Ascending aorta (tissue), 2 donors: ENCODE data around the gene PSMD5. TPM values are rescaled to one million over a fixed set of nuclear protein-coding genes. Genes with fewer than 3 reads are reported as not detected.

ENCODE experiments used
- DNase-seq, 2 donors: peaks; one replicate each; pipeline ENCODE4 v3.0.0-alpha.2; 2019; ENCODE audit warnings: low spot score in 2 of 2
- H3K27ac ChIP-seq, 2 donors: fragments of 200-600 bp; sonication (generic); one replicate each; pipeline ENCODE4 v1.5.1; 2016 to 2017; ENCODE audit warnings: mild to moderate bottlenecking in 1 of 2
- H3K27me3 ChIP-seq: fragments of 200-600 bp; sonication (generic); one replicate; pipeline ENCODE4 v1.5.1; 2017
- H3K36me3 ChIP-seq, 2 donors: fragments of 200-600 bp; sonication (generic); one replicate each; pipeline ENCODE4 v1.5.1; 2016
- H3K4me1 ChIP-seq, 2 donors: fragments of 200-600 bp; sonication (generic); one replicate each; pipeline ENCODE4 v1.5.1; 2016 to 2017; ENCODE audit warnings: mild to moderate bottlenecking in 1 of 2
- H3K4me3 ChIP-seq, 2 donors: fragments of 200-600 bp; sonication (generic); one replicate each; pipeline ENCODE4 v1.5.1; 2016 to 2017; ENCODE audit warnings: mild to moderate bottlenecking in 1 of 2
- H3K9me3 ChIP-seq, 2 donors: fragments of 200-600 bp; sonication (generic); one replicate each; pipeline ENCODE4 v1.5.1; 2016
- intact Hi-C: fragments of 100-400 bp; cut with DNase I; formaldehyde crosslinking; loops from one replicate; pipeline ENCODE4 v1.15.1; 2023
- total RNA-seq: library from RNA; depleted of rRNA; stranded (reverse); fragments of >200 nt; gene quantifications from one replicate; pipeline ENCODE4 v1.1.0, GENCODE V29; 2016
- TF ChIP-seq, protein P1 (sequence below), 3 experiments: fragments of 200-600 bp in 2 of 3; fragments of 450-650 bp in 1 of 3; sonication (generic) in 2 of 3; IDR thresholded peaks; one replicate each; pipeline ENCODE4 v1.5.1; 2016 to 2019; ENCODE audit warnings: antibody characterized with exemption in 3 of 3, mild to moderate bottlenecking in 1 of 3, moderate library complexity in 1 of 3

The PSMD5 gene
- total RNA-seq, 1 donor from 2014 or later: 18.2 TPM

DNA sequence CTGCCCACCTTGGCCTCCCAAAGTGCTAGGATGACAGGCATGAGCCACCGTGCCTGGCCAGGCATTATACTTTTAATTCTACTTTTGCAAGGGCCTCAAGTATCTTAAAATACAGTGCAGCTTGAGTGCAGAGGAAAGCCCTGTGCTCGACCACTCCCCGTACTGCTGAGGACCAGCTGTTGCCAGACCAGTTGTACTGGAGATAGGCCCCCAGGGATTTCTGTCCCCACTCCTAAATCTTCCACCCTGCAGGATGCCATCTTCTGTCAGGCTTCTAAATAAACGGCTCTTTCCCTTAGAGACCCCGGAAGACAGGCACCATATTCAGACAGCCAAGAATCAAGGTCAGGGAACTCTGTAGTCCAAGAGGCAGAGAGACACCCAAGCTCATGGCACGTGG lies 16.6 kb upstream of the PSMD5 start:
- intact Hi-C loops: no loop called here
- Histone ChIP-seq H3K9me3 (no peaks in the 10 kb centered on the region), H3K27me3 (no peaks in the 10 kb centered on the region), H3K4me3 (no peak overlapping the region), H3K27ac (no peak overlapping the region), H3K36me3 (peaks cover 56 to 76% of the 10 kb centered on the region in 2 donors), H3K4me1 (no peaks in the 10 kb centered on the region)
- no peak for DNase-seq
- TF ChIP-seq, protein P1, sequence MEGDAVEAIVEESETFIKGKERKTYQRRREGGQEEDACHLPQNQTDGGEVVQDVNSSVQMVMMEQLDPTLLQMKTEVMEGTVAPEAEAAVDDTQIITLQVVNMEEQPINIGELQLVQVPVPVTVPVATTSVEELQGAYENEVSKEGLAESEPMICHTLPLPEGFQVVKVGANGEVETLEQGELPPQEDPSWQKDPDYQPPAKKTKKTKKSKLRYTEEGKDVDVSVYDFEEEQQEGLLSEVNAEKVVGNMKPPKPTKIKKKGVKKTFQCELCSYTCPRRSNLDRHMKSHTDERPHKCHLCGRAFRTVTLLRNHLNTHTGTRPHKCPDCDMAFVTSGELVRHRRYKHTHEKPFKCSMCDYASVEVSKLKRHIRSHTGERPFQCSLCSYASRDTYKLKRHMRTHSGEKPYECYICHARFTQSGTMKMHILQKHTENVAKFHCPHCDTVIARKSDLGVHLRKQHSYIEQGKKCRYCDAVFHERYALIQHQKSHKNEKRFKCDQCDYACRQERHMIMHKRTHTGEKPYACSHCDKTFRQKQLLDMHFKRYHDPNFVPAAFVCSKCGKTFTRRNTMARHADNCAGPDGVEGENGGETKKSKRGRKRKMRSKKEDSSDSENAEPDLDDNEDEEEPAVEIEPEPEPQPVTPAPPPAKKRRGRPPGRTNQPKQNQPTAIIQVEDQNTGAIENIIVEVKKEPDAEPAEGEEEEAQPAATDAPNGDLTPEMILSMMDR (IDR thresholded peaks at IDR 0.05): no peak

DNA sequence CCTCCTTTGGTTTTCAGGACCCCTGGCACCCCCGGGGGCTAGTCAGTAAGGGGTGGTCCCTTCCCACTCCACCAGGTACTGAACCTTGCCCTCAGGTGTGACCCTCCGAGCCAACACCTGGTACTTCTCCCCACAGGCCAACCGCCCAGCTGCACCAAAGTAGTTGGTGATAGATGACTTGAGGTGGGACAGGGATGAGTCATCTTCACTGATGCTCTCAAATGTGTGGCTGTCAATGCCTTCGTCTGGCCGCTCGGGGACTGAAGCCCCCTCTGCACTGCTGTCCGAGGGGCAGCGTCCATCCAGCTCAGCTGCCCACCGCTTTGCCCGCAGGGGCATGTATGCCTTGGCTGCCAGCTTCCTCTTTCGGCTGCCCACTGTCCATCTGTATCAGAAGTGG lies 15.2 kb upstream of the PSMD5 start:
- intact Hi-C loops: no loop called here
- H3K36me3 ChIP-seq: peaks cover 51 to 66% of the 10 kb centered on the region in 2 donors

DNA sequence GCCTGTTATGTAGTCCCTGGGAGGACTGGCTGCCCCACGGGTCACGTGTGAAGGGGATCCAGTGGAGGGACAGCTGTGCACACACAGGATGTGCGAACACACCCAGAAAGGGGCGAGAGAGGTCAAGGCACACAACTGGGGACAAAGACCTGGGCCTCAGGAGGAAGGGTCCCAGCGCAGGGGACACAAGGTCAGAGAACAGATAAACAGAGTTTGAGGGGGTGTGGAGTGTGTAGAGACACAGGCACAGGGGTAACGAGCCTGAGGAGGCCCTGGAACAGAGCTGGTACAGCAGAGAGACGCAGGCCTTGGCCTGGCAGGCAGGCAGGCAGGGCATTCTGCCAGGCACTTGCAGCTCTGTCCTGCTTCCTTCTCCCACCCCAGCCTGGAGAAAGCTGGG lies 14.8 kb upstream of the PSMD5 start:
- intact Hi-C loops: no loop called here
- DNase-seq: no peak
- TF ChIP-seq, protein P1 (IDR thresholded peaks at IDR 0.05): no peak
- H3K36me3 ChIP-seq: peaks cover 46 to 62% of the 10 kb centered on the region in 2 donors
- no peaks in the 10 kb centered on the region for H3K9me3 ChIP-seq
- H3K4me1 ChIP-seq: no peaks in the 10 kb centered on the region
- no peak overlapping the region for H3K4me3 ChIP-seq
- no peaks in the 10 kb centered on the region for H3K27me3 ChIP-seq
- H3K27ac ChIP-seq: peak overlapping the region; percentile 23 to 35

More for the DNA sequence above, 15.2 kb upstream of the PSMD5 start:
- Histone ChIP-seq H3K9me3 (no peaks in the 10 kb centered on the region), H3K4me3 (no peak overlapping the region), H3K27me3 (no peaks in the 10 kb centered on the region), H3K4me1 (no peaks in the 10 kb centered on the region), H3K27ac (peak overlapping the region in 1 of 2 donors; percentile 35)
- TF ChIP-seq, protein P1 (IDR thresholded peaks at IDR 0.05): no peak
- no peak for DNase-seq

DNA sequence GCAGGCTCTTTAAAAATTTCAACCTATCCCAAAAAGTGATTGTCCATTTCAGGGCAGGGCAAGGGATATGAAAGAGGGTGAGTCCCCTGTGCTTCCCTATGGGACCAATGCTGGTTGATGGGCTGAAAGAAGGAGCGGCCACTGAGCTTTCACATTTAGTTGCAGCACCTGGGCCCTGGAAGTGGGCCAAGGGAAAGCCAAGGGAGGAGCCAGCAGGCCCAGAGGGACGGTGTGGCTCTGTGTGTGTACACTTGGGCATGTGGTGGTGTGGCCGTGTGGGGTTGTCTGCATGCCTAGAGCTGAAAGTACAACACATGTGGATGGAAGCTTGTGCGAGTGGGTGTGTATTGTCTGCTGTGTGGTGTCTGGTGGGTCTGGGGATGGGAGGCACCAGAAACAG lies 14.0 kb upstream of the PSMD5 start:
- peak overlapping the region; percentile 23 to 35 for H3K27ac ChIP-seq
- peaks cover 39 to 56% of the 10 kb centered on the region in 2 donors for H3K36me3 ChIP-seq
- intact Hi-C loops: no loop called here
- TF ChIP-seq, protein P1 (IDR thresholded peaks at IDR 0.05): no peak
- no peaks in the 10 kb centered on the region for H3K9me3 ChIP-seq
- no peak for DNase-seq
- no peaks in the 10 kb centered on the region for H3K27me3 ChIP-seq
- no peaks in the 10 kb centered on the region for H3K4me1 ChIP-seq
- no peak overlapping the region for H3K4me3 ChIP-seq

DNA sequence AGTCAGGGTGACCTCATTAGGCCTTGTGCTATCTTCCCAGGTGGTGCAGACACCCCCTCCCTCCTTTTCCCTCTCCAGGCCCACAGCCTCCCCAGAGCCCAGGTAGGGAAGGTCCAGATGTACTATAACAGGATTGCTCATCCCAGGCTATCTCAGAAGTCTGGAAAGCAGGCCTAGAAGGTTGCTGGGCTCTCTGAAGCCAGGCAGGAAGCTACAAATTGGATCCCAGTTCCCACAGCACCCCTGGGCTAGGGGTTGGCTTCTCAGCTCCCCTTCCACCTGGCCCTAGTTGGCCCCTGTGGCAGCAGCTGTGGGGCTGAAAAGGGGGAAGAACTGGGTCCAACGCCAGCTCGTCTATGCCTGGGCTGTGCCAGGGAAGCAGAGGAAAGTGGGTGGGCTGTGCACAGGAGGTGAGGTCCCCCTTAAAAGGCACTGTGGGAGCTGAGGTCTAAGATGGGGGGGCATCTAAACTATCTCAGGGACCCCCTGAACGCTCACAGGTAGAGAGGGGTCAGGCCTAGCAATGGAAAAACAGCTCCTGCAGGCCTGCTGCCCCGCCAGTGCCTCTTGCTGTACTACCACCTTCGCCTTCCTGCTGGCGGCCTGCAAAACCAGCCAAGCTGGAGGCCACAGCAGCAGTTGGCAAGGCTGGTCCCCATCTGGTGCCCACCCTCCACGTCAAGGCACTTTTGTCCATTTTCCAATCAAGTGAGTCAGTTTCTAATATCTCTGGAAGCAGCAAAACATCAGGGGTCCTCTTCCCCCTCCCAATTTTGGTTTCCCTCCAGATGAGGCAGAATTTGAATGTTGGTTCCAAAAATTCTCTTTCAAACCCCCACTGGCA lies 13.3 kb upstream of the PSMD5 start:
- DNase-seq: no peak
- H3K27me3 ChIP-seq: no peaks in the 10 kb centered on the region
- TF ChIP-seq, protein P1 (IDR thresholded peaks at IDR 0.05): no peak
- intact Hi-C loops: no loop called here
- no peak overlapping the region for H3K4me3 ChIP-seq
- peak overlapping the region; percentile 27 to 35 for H3K27ac ChIP-seq
- no peaks in the 10 kb centered on the region for H3K4me1 ChIP-seq
- H3K9me3 ChIP-seq: no peaks in the 10 kb centered on the region
- peaks cover 34 to 53% of the 10 kb centered on the region in 2 donors for H3K36me3 ChIP-seq
